Endometrial microvascular endothelial cells (primary cell): Measurements from ENCODE around the gene PBRM1. TPM values are rescaled to one million over a fixed set of nuclear protein-coding genes. Genes with fewer than 3 reads are reported as not detected.

Source experiments
- in situ Hi-C: cut with HindIII; loops from 2 replicates; pipeline ENCODE4 v1.10.0; 2017; ENCODE audit warnings: low sequenced_read_pairs, low pct_unique_long_range_greater_than_20kb; ENCODE audit errors: inconsistent ontology term
- total RNA-seq: library from RNA; depleted of rRNA; stranded (reverse); fragments of >200 nt; gene quantifications from one replicate; pipeline ENCODE4 v1.2.3, GENCODE V29; 2015; ENCODE audit errors: inconsistent ontology term

PBRM1 gene
- total RNA-seq, 1 donor from 2014 or later: 50.3 TPM

- in situ Hi-C loops: no loop called here
These were observed 76.3 kb downstream of the PBRM1 start for GRCh38 chr3:52609316-52609815.

- in situ Hi-C loops: no loop called here
These were observed 77.4 kb downstream of the PBRM1 start for GRCh38 chr3:52608337-52608736.

DNA sequence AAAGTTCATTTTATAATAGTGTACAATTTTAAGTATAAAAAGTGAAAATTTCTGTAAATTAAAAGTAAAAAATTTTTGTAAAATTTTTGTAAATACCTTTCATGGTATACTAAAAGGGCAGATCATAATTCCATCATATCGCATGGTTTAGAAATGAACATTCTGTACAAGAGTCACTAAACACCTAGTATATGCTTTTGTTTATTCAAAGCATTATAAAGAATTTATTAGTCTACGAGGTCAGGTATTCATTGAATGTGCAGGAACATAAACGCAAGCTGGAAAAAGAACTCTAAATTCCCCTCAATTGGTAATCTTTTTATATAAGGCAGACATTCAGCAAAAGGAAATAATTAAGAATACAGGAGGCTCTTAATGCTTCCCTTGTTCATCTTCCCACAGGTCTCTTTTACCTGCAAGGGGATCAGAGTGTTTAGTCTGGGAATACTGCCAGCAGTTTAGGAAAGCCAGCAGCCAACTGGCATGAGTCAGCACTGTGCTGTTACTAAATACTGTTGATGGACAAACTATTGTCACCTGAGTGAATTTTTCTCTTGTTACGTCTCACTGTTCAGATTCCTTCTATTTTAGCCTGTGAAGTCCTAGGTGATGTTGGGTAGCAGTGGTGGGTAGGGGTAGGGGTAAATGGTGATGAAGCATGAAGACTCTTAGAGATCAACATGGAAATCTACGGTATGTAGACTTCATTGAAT is 79.2 kb downstream of the PBRM1 start:
- in situ Hi-C loops: no loop called here

GRCh38 chr3:52600258-52600657 is 85.5 kb downstream of the PBRM1 start:
- in situ Hi-C loops: no loop called here

- in situ Hi-C loops: no loop called here
These were observed 89.0 kb downstream of the PBRM1 start for GRCh38 chr3:52596658-52597265.

- in situ Hi-C loops: no loop called here
These were observed 92.6 kb downstream of the PBRM1 start for GRCh38 chr3:52593103-52593502.

- in situ Hi-C loops: loop anchor here (25.0 kb wide), 1 partner anchor 112 kb away; the partner anchor contains the start of genes NISCH and TNNC1
These were observed 111.4 kb downstream of the PBRM1 start for GRCh38 chr3:52574056-52574965.

- in situ Hi-C loops: loop anchor here (25.0 kb wide), 1 partner anchor 110 kb away; the partner anchor contains the start of genes NISCH and TNNC1
These were observed 113.5 kb downstream of the PBRM1 start for GRCh38 chr3:52572221-52572620.

- in situ Hi-C loops: loop anchor here (25.0 kb wide), 1 partner anchor 108 kb away; the partner anchor contains the start of genes NISCH and TNNC1
These were observed 115.6 kb downstream of the PBRM1 start for GRCh38 chr3:52570076-52570475.

GRCh38 chr3:52568069-52568468 is 117.6 kb downstream of the PBRM1 start:
- in situ Hi-C loops: loop anchor here (25.0 kb wide), 1 partner anchor 106 kb away; the partner anchor contains the start of genes NISCH and TNNC1

DNA sequence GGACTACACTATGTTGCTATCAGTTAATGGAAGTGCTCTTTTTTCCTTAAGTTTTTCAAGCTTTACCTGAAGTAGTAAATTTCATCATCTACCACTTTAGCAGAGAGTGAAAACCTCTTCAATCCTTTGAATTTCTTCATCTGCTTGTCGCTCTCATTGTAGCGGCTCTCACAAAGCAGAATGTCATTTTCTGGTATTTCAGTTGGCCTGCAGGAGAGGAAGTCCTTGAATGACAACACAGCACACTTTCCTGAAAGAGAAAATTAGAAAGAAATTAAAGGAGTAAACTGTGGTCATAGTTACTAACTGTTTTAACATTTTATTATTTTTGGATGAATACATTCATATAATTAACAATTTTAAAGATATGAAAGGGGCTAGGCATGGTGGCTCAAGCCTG is 121.7 kb downstream of the PBRM1 start:
- in situ Hi-C loops: loop anchor here (25.0 kb wide), 1 partner anchor 102 kb away; the partner anchor contains the start of genes NISCH and TNNC1

GRCh38 chr3:52561028-52561747 is 124.5 kb downstream of the PBRM1 start:
- in situ Hi-C loops: loop anchor here (25.0 kb wide), 1 partner anchor 99 kb away; the partner anchor contains the start of genes NISCH and TNNC1

- in situ Hi-C loops: loop anchor here (25.0 kb wide), 1 partner anchor 96 kb away; the partner anchor contains the start of genes NISCH and TNNC1
These were observed 127.3 kb downstream of the PBRM1 start for GRCh38 chr3:52558436-52558835.

DNA sequence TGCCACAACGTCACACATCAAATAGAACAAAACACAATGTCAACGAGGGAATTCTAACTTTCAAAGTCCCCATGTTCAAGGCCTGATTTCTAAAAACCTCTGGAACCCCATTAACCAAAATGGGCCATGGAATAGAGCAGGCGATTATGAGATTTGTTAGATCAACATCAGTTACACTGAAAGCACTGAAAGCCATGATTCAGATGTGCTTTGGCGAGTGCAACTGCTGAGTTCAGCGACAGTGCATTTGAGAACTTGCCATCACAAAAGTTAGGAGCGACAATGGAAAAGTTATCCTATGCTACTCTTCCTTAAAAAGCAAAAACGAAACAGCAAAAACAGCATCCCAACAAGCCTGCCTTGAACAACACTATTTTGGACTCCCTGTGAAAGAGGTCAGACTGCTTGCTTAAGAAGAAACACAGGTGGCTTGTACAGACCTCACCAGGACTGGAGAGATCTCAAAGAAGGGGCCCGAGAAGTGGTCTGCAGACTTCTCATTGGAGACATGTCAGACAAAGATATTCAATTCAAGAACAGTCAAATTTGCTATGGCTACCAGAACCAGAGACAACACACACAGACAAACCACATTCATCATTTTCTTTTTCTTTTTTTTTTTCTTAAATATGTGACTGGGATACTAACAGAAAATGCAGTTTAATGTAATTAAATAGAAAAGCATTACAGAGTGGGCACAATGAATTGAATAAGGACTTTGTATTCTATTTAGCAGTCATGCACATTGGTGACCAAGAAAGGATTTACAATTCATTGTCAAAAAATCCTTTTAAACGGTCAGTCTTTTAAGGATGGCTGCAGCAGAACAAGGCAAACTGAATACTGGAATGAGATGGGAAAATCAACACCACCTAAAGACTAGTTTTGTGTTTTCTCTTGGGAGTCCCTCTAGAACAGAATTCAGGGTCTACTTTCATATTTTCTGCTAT is 128.4 kb downstream of the PBRM1 start:
- in situ Hi-C loops: loop anchor here (25.0 kb wide), 1 partner anchor 95 kb away; the partner anchor contains the start of genes NISCH and TNNC1

DNA sequence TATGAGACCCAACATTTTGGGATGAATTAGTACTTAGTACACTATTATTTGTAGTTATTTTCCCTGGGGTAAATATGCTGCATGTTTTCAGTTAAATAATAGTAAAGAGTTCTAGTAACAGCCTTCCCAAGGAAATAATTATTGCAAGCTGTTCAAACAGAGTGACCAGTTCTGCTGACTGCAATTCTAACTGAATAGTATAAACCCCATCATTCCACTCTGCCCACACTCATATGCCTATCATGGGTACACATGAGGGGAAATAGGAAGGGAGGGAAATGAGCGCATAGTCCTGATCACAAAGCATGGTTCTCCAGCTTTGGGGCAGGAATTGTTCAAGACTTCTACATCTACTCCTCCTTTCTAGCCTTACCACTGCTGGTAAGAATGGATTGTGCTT is 130.7 kb downstream of the PBRM1 start:
- in situ Hi-C loops: loop anchor here (25.0 kb wide), 1 partner anchor 93 kb away; the partner anchor contains the start of genes NISCH and TNNC1

- in situ Hi-C loops: loop anchor here (25.0 kb wide), 1 partner anchor 92 kb away; the partner anchor contains the start of genes NISCH and TNNC1
These were observed 131.5 kb downstream of the PBRM1 start for GRCh38 chr3:52554026-52554755.
